ENCODE measurements around the gene STXBP5L.

GRCh38 chr3:121295979-121296378, 388.0 kb downstream of the STXBP5L start:
- TF ChIP-seq CTCF (IDR thresholded peaks at IDR 0.05) (no peak), POLR2A (IDR thresholded peaks at IDR 0.05) (no peak)

All from vagina (tissue), 2 donors.